SU-DHL-6 (cell line): ENCODE data around the gene CBY1.
"Not testable (repeated sequence)": the region's sequence is repeated elsewhere in the genome, so short reads cannot be mapped to it uniquely, and the experiment has no call there.

Experiments used
- H2AFZ ChIP-seq: fragments of 200-600 bp; sonication (generic); 2 replicates; pipeline ENCODE4 v1.6.1; 2014; ENCODE audit warnings: low read depth, mild to moderate bottlenecking, moderate library complexity, mixed read lengths, antibody characterized with exemption, low read length; ENCODE audit not compliant: severe bottlenecking
- H3F3A ChIP-seq: fragments of 200-600 bp; shearing (Covaris generic); 2 replicates; pipeline ENCODE4 v1.6.0; 2016; ENCODE audit warnings: antibody characterized with exemption, mild to moderate bottlenecking; ENCODE audit not compliant: insufficient read depth
- H3K27ac ChIP-seq: fragments of 200-600 bp; sonication (generic); 2 replicates; pipeline ENCODE4 v1.5.1; 2016; ENCODE audit warnings: low read depth, mild to moderate bottlenecking, low read length, moderate library complexity, mixed read lengths
- H3K27me3 ChIP-seq: fragments of 200-600 bp; sonication (generic), shearing (Covaris generic); 2 replicates; pipeline ENCODE4 v1.6.0; 2014; ENCODE audit warnings: mild to moderate bottlenecking, low read length
- H3K36me3 ChIP-seq: fragments of 200-600 bp; sonication (generic); 2 replicates; pipeline ENCODE4 v1.6.1; 2014; ENCODE audit warnings: mild to moderate bottlenecking, low read length, mixed read lengths
- H3K4me2 ChIP-seq: fragments of 300-600, 200-600 bp; shearing (Covaris generic), sonication (generic); 2 replicates; pipeline ENCODE4 v1.6.0; 2014; ENCODE audit warnings: low read length, low read depth, mild to moderate bottlenecking; ENCODE audit not compliant: poor library complexity, severe bottlenecking
- H3K4me3 ChIP-seq: fragments of 200-600 bp; sonication (generic); 2 replicates; pipeline ENCODE4 v1.5.1; 2014; ENCODE audit warnings: antibody characterized with exemption, low read length, mild to moderate bottlenecking, mixed read lengths; ENCODE audit not compliant: insufficient read depth, poor library complexity, severe bottlenecking
- H3K79me2 ChIP-seq: fragments of 200-600 bp; sonication (generic); 2 replicates; pipeline ENCODE4 v1.6.1; 2014; ENCODE audit warnings: mild to moderate bottlenecking, low read length, moderate library complexity; ENCODE audit not compliant: insufficient read depth
- H3K9ac ChIP-seq: fragments of 200-600 bp; sonication (generic); 2 replicates; pipeline ENCODE4 v1.7.0; 2014; ENCODE audit warnings: mild to moderate bottlenecking, low read length
- H3K9me2 ChIP-seq: fragments of 200-600 bp; sonication (generic); replicated peaks from 2 replicates; pipeline ENCODE4 v1.6.1; 2014; ENCODE audit warnings: low read length; ENCODE audit not compliant: insufficient read depth
- H3K9me3 ChIP-seq: fragments of 200-600 bp; sonication (generic); 2 replicates; pipeline ENCODE4 v1.6.1; 2014; ENCODE audit warnings: low read length, mixed read lengths; ENCODE audit not compliant: insufficient read depth
- H4K20me1 ChIP-seq: fragments of 200-600 bp; sonication (generic); 2 replicates; pipeline ENCODE4 v1.6.1; 2014; ENCODE audit warnings: low read depth, mild to moderate bottlenecking, antibody characterized with exemption, low read length, moderate library complexity, mixed read lengths
- CTCF ChIP-seq: fragments of 200-600 bp; sonication (generic); IDR thresholded peaks from one replicate; pipeline ENCODE4 v1.5.1; 2017; ENCODE audit warnings: antibody characterized with exemption, mild to moderate bottlenecking, low read length, moderate library complexity; ENCODE audit not compliant: insufficient read depth, poor library complexity, severe bottlenecking
- EZH2phosphoT487 ChIP-seq: fragments of 200-600 bp; sonication (generic), shearing (Covaris generic); conservative IDR thresholded peaks from 2 replicates; pipeline ENCODE4 v1.6.1; 2018; ENCODE audit warnings: mild to moderate bottlenecking, antibody characterized with exemption, low read length, moderate library complexity, mixed read lengths

CBY1 gene

GRCh38 chr22:38613588-38613987 is 42.9 kb upstream of the CBY1 start:
- H3K27ac ChIP-seq = no peak overlapping the region
- H3K79me2 ChIP-seq = no peaks in the 10 kb centered on the region
- no peaks in the 10 kb centered on the region for H3K9me2 ChIP-seq
- no peaks in the 10 kb centered on the region for H4K20me1 ChIP-seq
- no peaks in the 10 kb centered on the region for H3F3A ChIP-seq
- no peaks in the 10 kb centered on the region for H3K27me3 ChIP-seq
- no peak overlapping the region for H2AFZ ChIP-seq
- H3K9ac ChIP-seq = no peak overlapping the region
- no peak overlapping the region for H3K4me2 ChIP-seq
- H3K9me3 ChIP-seq = no peaks in the 10 kb centered on the region
- H3K36me3 ChIP-seq = no peaks in the 10 kb centered on the region
- no peak for TF ChIP-seq CTCF
- no peak for TF ChIP-seq EZH2phosphoT487
- no peak overlapping the region for H3K4me3 ChIP-seq

DNA sequence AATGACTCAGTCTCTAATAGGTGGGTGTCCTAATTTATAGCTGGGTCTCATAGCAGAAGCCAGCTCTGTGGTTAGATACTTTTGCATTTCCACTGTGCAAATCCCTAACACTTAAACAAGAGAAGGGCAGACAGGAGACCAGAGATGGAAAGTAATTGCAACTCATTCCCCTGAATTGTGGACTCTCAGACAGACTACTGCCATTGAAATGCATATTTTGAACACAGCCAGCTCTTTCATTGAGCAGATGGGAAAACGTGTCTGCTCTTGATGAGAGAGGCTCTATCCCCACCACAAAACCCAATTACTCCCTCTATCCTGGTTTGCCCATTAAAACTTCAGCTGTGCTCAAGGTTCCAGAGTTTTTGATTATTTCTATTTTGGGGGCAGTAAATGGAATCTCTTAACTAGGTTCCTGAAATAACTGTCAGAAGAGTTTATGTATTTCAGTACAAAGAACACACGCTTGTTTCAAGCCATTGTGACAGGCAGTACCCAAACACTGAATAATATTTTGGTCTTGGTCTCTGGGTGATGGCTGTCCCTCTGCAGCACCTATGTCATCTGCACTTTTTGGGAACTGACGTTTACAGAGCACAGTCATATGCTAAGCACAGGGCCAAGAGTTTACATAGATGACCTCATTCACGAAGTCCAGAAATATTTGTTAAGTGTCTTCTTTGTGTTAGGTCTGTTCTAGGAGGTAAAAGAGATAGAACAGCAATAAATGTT is 41.9 kb upstream of the CBY1 start:
- Histone ChIP-seq H3K9ac (no peak overlapping the region), H4K20me1 (no peaks in the 10 kb centered on the region), H3K36me3 (no peaks in the 10 kb centered on the region), H3K79me2 (no peaks in the 10 kb centered on the region), H3K9me2 (no peaks in the 10 kb centered on the region), H3K27me3 (no peaks in the 10 kb centered on the region), H2AFZ (no peak overlapping the region), H3K4me3 (no peak overlapping the region), H3K27ac (no peak overlapping the region), H3K4me2 (no peak overlapping the region), H3K9me3 (no peaks in the 10 kb centered on the region), H3F3A (no peaks in the 10 kb centered on the region)
- TF ChIP-seq CTCF (no peak), EZH2phosphoT487 (no peak)

DNA sequence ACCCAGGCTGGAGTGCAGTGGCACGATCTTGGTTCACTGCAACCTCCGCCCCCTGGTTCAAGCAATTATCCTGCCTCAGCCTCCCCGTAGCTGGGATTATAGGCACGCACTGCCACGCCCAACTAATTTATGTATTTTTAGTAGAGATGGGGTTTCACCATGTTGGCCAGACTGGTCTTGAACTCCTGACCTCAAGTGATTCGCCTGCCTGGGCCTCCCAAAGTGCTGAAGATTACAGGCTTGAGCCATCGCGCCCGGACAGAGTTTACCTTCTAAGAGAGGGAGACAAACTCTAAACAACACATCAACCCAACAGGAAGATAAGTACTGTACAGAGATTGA is 41.4 kb upstream of the CBY1 start:
- not testable (repeated sequence) for H3K4me2 ChIP-seq, H3K27ac ChIP-seq, H3K9ac ChIP-seq

DNA sequence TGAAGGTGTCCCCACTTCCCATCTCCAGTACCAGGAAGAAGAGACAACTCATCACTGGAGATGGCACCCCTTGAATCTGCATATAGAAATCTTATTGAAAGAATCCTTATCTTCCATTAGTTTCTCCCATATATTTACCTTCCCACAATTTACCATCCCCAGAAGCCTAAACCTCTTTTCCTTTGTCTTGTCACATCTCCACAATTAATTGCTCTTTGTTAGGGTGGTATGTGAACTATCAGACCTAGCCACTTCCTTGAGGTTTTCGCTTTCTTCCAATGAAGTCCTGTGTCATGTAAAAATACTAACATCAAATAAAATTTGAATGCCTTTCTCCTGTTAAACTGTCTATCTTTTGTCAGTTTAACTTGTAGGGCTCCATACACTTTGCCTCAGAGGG is 38.2 kb upstream of the CBY1 start:
- no peak overlapping the region for H3K9ac ChIP-seq

More for the DNA sequence above, 41.4 kb upstream of the CBY1 start:
- not testable (repeated sequence) for H3K79me2 ChIP-seq, H3K9me2 ChIP-seq, H3K4me3 ChIP-seq, H3F3A ChIP-seq, H3K9me3 ChIP-seq, H3K27me3 ChIP-seq, H3K36me3 ChIP-seq, H4K20me1 ChIP-seq, H2AFZ ChIP-seq

More for the DNA sequence above, 38.2 kb upstream of the CBY1 start:
- Histone ChIP-seq H3K79me2 (no peaks in the 10 kb centered on the region), H3K27ac (no peak overlapping the region), H2AFZ (no peak overlapping the region), H3K36me3 (no peaks in the 10 kb centered on the region), H4K20me1 (no peaks in the 10 kb centered on the region), H3K27me3 (no peaks in the 10 kb centered on the region), H3K9me2 (no peaks in the 10 kb centered on the region), H3F3A (no peaks in the 10 kb centered on the region), H3K4me3 (no peak overlapping the region), H3K4me2 (no peak overlapping the region), H3K9me3 (no peaks in the 10 kb centered on the region)
- TF ChIP-seq EZH2phosphoT487 = no peak
- TF ChIP-seq CTCF = no peak
